GM12873 (cell line): ENCODE data around the gene IFNA10.
"Not testable (repeated sequence)": the region's sequence is repeated elsewhere in the genome, so short reads cannot be mapped to it uniquely, and the experiment has no call there.

ENCODE experiments used
- CTCF ChIP-seq: IDR thresholded peaks from 2 replicates; pipeline ENCODE4 v1.5.1; 2012; ENCODE audit warnings: low read depth, mild to moderate bottlenecking, moderate library complexity, low read length, control low read depth; ENCODE audit not compliant: insufficient read depth; ENCODE audit errors: missing control alignments

Gene IFNA10

GRCh38 chr9:21210311-21210710 is 3.4 kb upstream of the IFNA10 start:
- TF ChIP-seq CTCF = no peak

DNA sequence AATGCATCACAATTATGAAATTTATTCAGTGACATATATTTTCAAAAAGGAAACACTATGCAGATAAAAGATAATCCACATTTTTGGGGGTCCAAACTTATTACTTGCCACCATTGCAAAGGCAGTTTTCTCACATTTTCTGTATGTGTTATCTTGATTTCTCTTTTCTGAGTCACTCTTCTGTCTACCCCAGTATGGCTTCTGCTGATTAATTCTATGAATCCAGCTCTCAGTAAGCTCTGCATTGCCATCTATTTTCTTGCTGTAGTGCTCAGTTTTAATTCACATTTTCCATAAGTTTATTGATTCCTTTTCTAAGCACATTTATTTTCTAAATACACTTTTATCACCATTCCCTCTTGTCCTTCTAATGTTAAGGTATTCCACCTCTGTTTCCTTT is 1.7 kb downstream of the IFNA10 start:
- no peak for TF ChIP-seq CTCF

DNA sequence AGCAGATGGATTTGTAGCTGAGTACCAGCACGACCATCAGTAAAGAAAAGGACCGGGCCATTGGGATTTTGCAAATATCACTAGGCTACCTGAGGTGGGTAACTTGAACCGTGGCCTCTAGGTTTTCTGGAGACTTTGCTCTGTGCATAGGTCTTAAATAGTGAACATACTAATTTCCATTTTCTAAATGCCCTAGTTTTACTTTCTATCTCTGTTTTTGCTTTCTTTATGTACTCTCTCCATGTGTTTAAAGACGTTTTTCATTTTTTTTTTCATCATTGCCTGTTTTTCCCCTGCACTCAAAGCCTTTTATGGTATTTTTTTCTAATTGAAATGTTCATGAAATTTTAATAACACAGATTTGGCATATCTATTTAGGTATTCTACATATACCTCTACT is 4.8 kb downstream of the IFNA10 start, which contains the start of gene IFNA7:
IFNA7 (minus strand) TSS at position 101 of the 400 bp plus-strand sequence; CDS start at position 61, 40 bp downstream.
- not testable (repeated sequence) for TF ChIP-seq CTCF

DNA sequence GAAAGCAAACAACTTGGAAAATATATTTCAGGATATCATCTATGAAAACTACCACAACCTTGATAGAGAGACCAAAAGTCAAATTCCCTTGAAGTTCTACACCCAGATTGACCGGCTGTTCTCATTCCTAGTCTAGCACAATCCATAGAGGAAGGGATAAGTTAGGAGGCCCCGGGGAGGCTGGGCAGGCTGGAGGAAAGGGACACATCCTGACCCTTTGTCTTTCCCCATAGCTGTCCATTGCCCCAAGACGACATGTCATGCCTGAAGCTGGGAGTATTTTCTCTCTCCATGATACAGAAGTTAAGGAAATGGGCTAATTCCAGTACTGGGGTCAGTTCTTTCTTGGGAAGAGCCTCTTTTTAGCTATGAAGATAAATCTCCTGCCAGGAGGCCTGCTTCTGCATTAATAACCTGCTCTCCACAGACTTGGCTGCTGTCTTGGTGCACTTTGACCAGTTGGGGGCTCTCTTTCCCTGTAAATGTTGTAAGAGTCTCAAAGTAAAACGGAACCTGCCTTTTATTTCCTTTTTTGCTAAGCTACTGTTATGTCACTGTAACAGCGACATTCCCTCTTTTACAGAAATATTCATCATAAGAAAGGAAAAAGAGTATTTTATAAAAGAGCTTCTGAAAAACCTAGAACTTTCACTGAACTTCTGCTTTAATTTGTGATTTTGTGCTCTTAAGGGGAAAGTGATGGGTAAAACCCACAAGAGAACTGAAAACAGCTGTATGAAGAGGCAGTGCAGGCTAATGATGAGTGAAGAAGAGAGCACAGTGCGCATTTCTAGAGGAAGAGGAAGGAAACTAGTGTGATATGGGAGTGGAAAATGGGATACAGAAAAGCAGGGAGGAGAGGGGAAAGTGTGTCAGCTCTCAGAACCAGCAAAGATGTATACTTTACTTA is 11.8 kb downstream of the IFNA10 start:
- TF ChIP-seq CTCF = peak; percentile 65

- TF ChIP-seq CTCF = not testable (repeated sequence)
Observed at GRCh38 chr9:21187487-21187886, 19.5 kb downstream of the IFNA10 start, which contains the start of gene IFNA4. TSS of gene IFNA4 (minus strand) at chr9:21187587. CDS start at chr9:21187531, 56 bp downstream.

- TF ChIP-seq CTCF = peak; percentile 63
Observed at GRCh38 chr9:21182810-21183736, 23.9 kb downstream of the IFNA10 start.

DNA sequence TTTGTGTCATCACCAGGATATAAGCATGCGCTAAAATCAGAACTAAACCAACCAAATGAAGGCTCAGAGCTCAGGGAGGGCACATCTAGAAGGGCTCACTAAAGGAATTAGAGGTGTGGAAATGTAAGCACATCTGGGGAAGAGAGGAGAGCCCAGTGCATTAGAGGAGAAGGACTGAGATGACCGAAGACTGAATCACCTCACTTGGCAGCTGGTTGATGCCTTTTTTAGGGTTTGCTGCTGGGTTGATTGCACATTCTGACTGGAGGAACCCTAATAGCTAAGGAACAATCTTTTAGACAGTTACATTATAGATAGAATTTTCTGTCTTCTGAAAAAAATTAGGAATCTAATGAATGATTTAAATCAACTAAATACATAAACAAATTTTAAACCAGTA is 32.3 kb downstream of the IFNA10 start:
- TF ChIP-seq CTCF = no peak
